ENCODE results near the gene CPEB4.

The CPEB4 gene

GRCh38 chr5:173885475-173886010 lies 2.6 kb upstream of the CPEB4 start:
- DNase-seq (ENCODE audit: low spot score): no peak

- no peak for DNase-seq (ENCODE audit: low spot score)
Measured at GRCh38 chr5:173886150-173886549, 2.0 kb upstream of the CPEB4 start.

- peak; percentile 54 for DNase-seq (ENCODE audit: low spot score)
Measured at GRCh38 chr5:173888473-173889131, 453 bp downstream of the CPEB4 start.

- DNase-seq (ENCODE audit: low spot score): peak; percentile 55
Measured at GRCh38 chr5:173890195-173890991, 2.2 kb downstream of the CPEB4 start.

GRCh38 chr5:173891308-173892116 lies 3.4 kb downstream of the CPEB4 start:
- DNase-seq (ENCODE audit: low spot score): no peak

GRCh38 chr5:173893192-173893561 lies 5.0 kb downstream of the CPEB4 start:
- no peak for DNase-seq (ENCODE audit: low spot score)

- DNase-seq (ENCODE audit: low spot score): no peak
Measured at GRCh38 chr5:173895401-173896165, 7.4 kb downstream of the CPEB4 start.

- DNase-seq (ENCODE audit: low spot score): no peak
Measured at GRCh38 chr5:173896631-173897030, 8.5 kb downstream of the CPEB4 start.

GRCh38 chr5:173901705-173902104 lies 13.6 kb downstream of the CPEB4 start:
- no peak for DNase-seq (ENCODE audit: low spot score)

- no peak for DNase-seq (ENCODE audit: low spot score)
Measured at GRCh38 chr5:173902334-173902733, 14.2 kb downstream of the CPEB4 start.

- DNase-seq (ENCODE audit: low spot score): no peak
Measured at GRCh38 chr5:173902743-173903142, 14.6 kb downstream of the CPEB4 start.

- no peak for DNase-seq (ENCODE audit: low spot score)
Measured at GRCh38 chr5:173903396-173904140, 15.4 kb downstream of the CPEB4 start.

- DNase-seq (ENCODE audit: low spot score): no peak
Measured at GRCh38 chr5:173904151-173904550, 16.0 kb downstream of the CPEB4 start.

- no peak for DNase-seq (ENCODE audit: low spot score)
Measured at GRCh38 chr5:173907284-173907683, 19.1 kb downstream of the CPEB4 start.

GRCh38 chr5:173907686-173908371 lies 19.7 kb downstream of the CPEB4 start:
- DNase-seq (ENCODE audit: low spot score): no peak

- DNase-seq (ENCODE audit: low spot score): no peak
Measured at GRCh38 chr5:173909199-173909598, 21.1 kb downstream of the CPEB4 start.

- DNase-seq (ENCODE audit: low spot score): no peak
Measured at GRCh38 chr5:173910215-173910614, 22.1 kb downstream of the CPEB4 start.

- no peak for DNase-seq (ENCODE audit: low spot score)
Measured at GRCh38 chr5:173911623-173912022, 23.5 kb downstream of the CPEB4 start.

- DNase-seq (ENCODE audit: low spot score): no peak
Measured at GRCh38 chr5:173913686-173914321, 25.7 kb downstream of the CPEB4 start.

Measured in ecto neural progenitor cell (in vitro differentiated cells).